ENCODE results near the gene ITCH.
"Not testable (repeated sequence)": the region's sequence is repeated elsewhere in the genome, so short reads cannot be mapped to it uniquely, and the experiment has no call there.

ITCH gene

DNA sequence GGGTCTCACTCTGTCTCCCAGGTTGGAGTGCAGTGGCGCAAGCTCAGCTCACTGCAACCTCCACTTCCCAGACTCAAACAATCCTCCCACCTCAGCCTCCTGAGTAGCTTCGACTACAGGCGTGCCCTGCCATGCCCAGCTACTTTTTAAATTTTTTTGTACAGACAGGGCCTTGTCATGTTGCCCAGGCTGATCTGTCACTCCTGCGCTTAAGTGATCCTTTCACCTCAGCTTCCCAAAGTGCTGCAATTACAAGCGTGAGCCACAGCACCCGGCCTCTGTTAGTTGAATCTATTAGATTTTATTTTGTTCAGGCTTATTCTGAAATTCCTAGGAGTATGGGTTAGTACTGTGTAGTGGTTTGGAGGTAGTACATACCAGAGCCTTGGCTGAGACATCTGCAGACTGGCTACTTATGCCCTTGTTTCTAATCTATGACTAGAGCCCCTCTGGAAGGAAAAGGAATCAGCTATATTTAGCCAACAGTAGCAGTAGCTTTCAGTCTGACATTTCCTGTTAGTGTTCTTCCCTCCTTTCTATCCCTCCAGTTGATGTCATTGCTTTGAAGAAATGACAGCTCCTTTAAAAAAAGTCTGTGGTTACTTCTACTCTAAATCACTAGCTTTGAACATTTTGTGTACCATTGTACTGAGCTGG lies 74.4 kb downstream of the ITCH start:
- no peak overlapping the region for H3K4me3 ChIP-seq (ENCODE audit: low read depth, low read length)
- no peaks in the 10 kb centered on the region for H3K4me1 ChIP-seq (ENCODE audit: control insufficient read depth, insufficient read depth, low read length, unreplicated experiment)
- no peak overlapping the region for H2AFZ ChIP-seq (ENCODE audit: low read length, unreplicated experiment)
- H3K36me3 ChIP-seq (ENCODE audit: insufficient read depth, low read length): peaks cover 19% of the 10 kb centered on the region
- H3K27ac ChIP-seq (ENCODE audit: low read depth, low read length): no peak overlapping the region
- H3K27me3 ChIP-seq (ENCODE audit: insufficient read depth, low read length): no peaks in the 10 kb centered on the region
- no peaks in the 10 kb centered on the region for H3K79me2 ChIP-seq (ENCODE audit: control insufficient read depth, insufficient read depth, low read length, unreplicated experiment)

DNA sequence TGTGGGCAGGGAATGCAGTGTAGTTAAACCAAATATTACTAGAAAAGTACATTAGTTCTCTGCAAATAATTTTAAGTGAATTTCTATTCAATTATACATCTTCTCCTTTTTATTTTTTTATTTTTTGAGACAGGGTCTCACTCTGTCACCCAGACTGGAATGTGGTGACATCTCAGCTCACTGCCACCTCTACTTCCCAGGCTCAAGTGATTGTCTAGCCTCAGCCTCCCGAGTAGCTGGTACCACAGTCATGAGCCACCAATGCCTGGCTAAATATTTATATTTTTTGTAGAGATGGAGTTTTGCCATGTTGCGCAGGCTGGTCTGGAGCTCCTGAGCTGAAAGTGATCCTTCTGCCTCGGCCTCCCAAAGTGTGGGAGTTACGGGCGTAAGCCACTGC lies 76.1 kb downstream of the ITCH start:
- no peak overlapping the region for H2AFZ ChIP-seq (ENCODE audit: low read length, unreplicated experiment)
- no peaks in the 10 kb centered on the region for H3K27me3 ChIP-seq (ENCODE audit: insufficient read depth, low read length)
- H3K4me1 ChIP-seq (ENCODE audit: control insufficient read depth, insufficient read depth, low read length, unreplicated experiment): no peaks in the 10 kb centered on the region
- H3K36me3 ChIP-seq (ENCODE audit: insufficient read depth, low read length): peaks cover 17% of the 10 kb centered on the region
- H3K27ac ChIP-seq (ENCODE audit: low read depth, low read length): no peak overlapping the region
- H3K4me3 ChIP-seq (ENCODE audit: low read depth, low read length): no peak overlapping the region
- no peaks in the 10 kb centered on the region for H3K79me2 ChIP-seq (ENCODE audit: control insufficient read depth, insufficient read depth, low read length, unreplicated experiment)

DNA sequence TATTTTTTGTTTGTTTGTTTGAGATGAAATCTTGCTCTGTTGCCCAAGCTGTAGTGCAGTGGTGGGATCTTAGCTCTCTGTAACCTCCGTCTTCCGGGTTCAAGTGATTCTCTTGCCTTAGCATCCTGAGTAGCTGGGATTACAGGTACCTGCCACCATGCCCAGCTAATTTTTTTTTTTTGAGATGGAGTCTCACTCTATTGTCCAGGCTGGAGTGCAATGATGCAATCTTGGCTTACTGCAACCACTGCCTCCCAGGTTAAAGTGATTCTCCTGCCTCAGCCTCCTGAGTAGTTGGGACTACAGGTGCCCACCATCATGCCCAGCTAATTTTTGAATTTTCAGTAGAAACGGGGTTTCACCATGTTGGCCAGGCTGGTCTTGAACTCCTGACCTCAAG lies 78.3 kb downstream of the ITCH start:
- H3K4me3 ChIP-seq (ENCODE audit: low read depth, low read length); H3K27me3 ChIP-seq (ENCODE audit: insufficient read depth, low read length); H3K79me2 ChIP-seq (ENCODE audit: control insufficient read depth, insufficient read depth, low read length, unreplicated experiment); H3K27ac ChIP-seq (ENCODE audit: low read depth, low read length); H2AFZ ChIP-seq (ENCODE audit: low read length, unreplicated experiment); H3K4me1 ChIP-seq (ENCODE audit: control insufficient read depth, insufficient read depth, low read length, unreplicated experiment): not testable (repeated sequence)
- H3K36me3 ChIP-seq (ENCODE audit: insufficient read depth, low read length): peaks cover 26% of the 10 kb centered on the region

DNA sequence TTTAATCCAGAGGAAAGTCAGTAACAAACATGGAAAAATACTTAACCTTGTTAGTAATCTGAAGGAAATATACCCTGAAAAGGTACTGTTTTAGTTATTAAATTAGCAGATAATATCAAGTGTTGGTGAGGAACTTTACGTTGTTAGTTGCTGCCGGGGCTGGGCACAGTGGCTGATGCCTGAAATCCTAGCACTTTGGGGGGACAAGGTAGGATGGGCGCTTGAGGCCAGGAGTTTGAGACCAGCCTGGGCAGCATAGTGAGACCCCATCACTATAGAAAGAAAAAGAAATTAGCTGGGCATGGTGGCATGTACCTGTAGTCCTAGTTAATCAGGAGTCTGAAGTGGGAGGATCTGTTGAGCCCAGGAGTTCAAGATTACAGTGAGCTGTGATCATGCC lies 80.5 kb downstream of the ITCH start:
- H3K79me2 ChIP-seq (ENCODE audit: control insufficient read depth, insufficient read depth, low read length, unreplicated experiment): no peaks in the 10 kb centered on the region
- H3K4me3 ChIP-seq (ENCODE audit: low read depth, low read length): no peak overlapping the region
- H3K27me3 ChIP-seq (ENCODE audit: insufficient read depth, low read length): no peaks in the 10 kb centered on the region
- H2AFZ ChIP-seq (ENCODE audit: low read length, unreplicated experiment): no peak overlapping the region
- H3K27ac ChIP-seq (ENCODE audit: low read depth, low read length): no peak overlapping the region
- H3K4me1 ChIP-seq (ENCODE audit: control insufficient read depth, insufficient read depth, low read length, unreplicated experiment): no peaks in the 10 kb centered on the region
- peaks cover 35% of the 10 kb centered on the region for H3K36me3 ChIP-seq (ENCODE audit: insufficient read depth, low read length)

DNA sequence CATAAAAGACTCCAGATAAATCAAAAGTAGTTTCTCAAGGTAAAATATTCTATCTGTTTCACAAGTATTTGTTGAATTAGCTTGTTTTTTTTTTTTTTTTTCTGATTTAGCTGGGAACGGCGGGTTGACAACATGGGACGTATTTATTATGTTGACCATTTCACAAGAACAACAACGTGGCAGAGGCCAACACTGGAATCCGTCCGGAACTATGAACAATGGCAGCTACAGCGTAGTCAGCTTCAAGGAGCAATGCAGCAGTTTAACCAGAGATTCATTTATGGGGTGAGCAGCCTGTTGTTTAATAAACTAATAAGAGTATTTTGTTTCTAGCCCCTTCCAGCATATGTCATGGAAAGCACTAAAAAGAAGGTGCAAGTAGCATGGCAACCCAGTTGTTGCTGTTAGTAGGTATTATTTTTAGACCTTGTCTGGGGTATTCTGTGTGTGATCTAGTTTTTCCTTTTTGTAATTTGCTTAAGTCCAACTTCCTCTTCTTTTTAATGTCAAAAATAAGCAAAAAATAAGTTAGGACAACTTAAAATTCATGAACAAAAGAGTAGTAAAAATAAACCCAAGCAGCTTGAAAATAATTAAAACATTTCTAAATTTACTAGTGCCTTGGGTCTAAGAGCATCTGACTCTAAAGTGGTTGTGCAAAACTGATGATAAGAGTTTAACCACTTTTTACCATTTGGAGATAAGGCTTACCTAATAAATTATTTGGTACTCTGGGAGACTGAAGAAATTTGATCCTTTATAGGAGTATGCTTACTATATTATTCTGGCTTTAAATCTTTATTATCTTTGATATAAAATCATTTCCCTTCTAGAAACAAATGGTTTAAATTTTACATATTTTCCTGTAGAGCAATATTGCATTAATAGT lies 82.3 kb downstream of the ITCH start:
- Histone ChIP-seq H3K27me3 (ENCODE audit: insufficient read depth, low read length) (no peaks in the 10 kb centered on the region), H2AFZ (ENCODE audit: low read length, unreplicated experiment) (no peak overlapping the region), H3K27ac (ENCODE audit: low read depth, low read length) (no peak overlapping the region), H3K4me1 (ENCODE audit: control insufficient read depth, insufficient read depth, low read length, unreplicated experiment) (no peaks in the 10 kb centered on the region), H3K36me3 (ENCODE audit: insufficient read depth, low read length) (peaks cover 40% of the 10 kb centered on the region), H3K4me3 (ENCODE audit: low read depth, low read length) (no peak overlapping the region), H3K79me2 (ENCODE audit: control insufficient read depth, insufficient read depth, low read length, unreplicated experiment) (no peaks in the 10 kb centered on the region)

DNA sequence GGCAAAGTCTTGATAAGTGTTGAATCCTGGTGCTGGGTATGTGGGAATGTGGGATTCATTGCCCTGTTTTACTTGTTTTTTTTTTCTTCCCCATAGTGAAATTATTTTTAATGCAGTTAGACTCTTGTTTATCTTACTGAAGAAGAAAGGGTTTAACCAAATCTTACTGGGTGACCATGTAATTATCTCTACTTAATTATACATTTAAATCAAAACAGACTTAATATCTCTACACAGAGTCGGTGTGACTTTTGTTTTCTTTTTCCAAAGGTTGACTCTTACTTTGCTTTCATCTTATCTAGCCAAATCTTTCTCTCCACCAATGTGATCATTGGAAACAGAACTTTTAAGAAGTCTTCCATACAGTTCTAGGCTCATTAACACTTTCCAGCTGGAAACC lies 85.4 kb downstream of the ITCH start:
- Histone ChIP-seq H3K27ac (ENCODE audit: low read depth, low read length) (no peak overlapping the region), H3K27me3 (ENCODE audit: insufficient read depth, low read length) (no peaks in the 10 kb centered on the region), H3K36me3 (ENCODE audit: insufficient read depth, low read length) (peaks cover 39% of the 10 kb centered on the region), H3K79me2 (ENCODE audit: control insufficient read depth, insufficient read depth, low read length, unreplicated experiment) (peaks cover 3% of the 10 kb centered on the region), H3K4me3 (ENCODE audit: low read depth, low read length) (no peak overlapping the region), H2AFZ (ENCODE audit: low read length, unreplicated experiment) (no peak overlapping the region), H3K4me1 (ENCODE audit: control insufficient read depth, insufficient read depth, low read length, unreplicated experiment) (no peaks in the 10 kb centered on the region)

DNA sequence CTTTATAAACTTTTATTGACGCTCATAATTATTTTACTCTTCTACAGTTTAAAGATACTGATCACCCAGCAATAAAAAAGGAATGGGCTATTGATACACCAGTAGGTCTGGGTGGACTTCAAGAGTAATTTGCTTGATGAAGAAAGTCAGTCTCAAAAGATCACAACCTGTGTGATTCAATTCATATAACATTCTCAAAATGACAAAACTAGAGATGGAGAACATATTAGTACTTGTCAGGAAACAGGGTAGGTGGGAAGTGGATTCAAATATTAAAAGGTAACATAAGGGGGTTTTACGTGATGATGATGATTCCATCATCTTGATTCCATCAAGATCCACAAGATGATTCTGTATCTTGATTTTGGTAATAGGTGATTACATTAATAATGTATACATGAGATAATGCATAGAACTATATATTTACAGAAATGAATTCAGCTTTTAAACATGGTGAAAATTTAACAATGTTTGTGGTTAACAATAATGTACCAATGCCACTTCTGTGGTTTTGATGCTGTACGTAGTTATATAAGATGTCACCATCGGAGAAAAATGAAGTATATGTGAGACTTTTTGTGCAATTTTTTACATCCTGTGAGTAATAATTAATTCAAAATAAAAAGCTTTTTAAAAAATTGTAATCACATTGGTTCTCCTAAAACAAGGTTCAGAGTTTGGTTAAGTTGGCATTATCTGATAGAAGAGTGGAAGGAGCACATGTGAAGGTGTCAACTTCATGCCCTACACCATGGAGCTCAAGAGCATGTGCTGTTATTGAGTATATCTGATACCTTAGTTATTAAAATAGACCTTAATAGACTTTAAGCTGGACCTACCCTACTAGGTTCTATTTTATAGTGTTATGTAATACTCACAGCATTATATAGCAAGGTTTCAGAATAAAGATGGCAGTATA lies 86.9 kb downstream of the ITCH start:
- H3K36me3 ChIP-seq (ENCODE audit: insufficient read depth, low read length): peaks cover 39% of the 10 kb centered on the region

DNA sequence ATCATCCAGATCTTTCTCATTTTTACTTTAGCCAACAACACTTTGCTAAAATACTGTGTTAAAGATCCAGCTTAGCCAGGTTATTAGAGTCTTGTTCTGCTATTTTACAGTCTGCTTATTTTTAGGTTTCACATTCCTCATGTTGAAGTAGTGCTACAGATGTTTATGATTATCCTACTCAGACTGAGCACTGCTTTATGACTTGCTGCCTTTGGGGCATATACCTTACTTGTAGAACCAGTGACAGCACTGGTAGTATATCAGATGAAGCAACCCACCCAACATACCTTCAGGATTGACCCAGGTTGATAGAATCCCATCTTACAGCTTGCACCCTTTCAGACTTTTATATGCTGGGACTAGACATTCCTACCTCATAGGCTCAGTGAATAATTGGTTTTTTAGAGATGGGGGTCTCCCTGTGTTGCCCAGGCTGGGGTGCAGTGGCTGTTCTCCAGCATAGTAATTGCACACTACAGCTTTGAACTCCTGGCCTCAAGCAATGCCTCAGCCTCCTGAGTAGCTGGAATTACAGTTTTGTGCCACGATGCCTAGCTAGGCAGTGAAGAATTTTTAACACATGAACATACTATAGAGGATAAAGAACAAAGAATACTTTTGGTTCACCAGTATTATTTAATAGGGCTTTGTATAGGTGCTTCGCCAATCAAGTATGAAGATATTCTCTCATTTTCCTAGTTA lies 89.4 kb downstream of the ITCH start:
- no peak overlapping the region for H2AFZ ChIP-seq (ENCODE audit: low read length, unreplicated experiment)
- no peaks in the 10 kb centered on the region for H3K4me1 ChIP-seq (ENCODE audit: control insufficient read depth, insufficient read depth, low read length, unreplicated experiment)
- no peaks in the 10 kb centered on the region for H3K27me3 ChIP-seq (ENCODE audit: insufficient read depth, low read length)
- H3K36me3 ChIP-seq (ENCODE audit: insufficient read depth, low read length): peaks cover 31% of the 10 kb centered on the region
- no peak overlapping the region for H3K4me3 ChIP-seq (ENCODE audit: low read depth, low read length)
- no peak overlapping the region for H3K27ac ChIP-seq (ENCODE audit: low read depth, low read length)
- peaks cover 3% of the 10 kb centered on the region for H3K79me2 ChIP-seq (ENCODE audit: control insufficient read depth, insufficient read depth, low read length, unreplicated experiment)

More for the DNA sequence above, 86.9 kb downstream of the ITCH start:
- no peaks in the 10 kb centered on the region for H3K27me3 ChIP-seq (ENCODE audit: insufficient read depth, low read length)
- no peak overlapping the region for H3K4me3 ChIP-seq (ENCODE audit: low read depth, low read length)
- no peak overlapping the region for H2AFZ ChIP-seq (ENCODE audit: low read length, unreplicated experiment)
- no peaks in the 10 kb centered on the region for H3K4me1 ChIP-seq (ENCODE audit: control insufficient read depth, insufficient read depth, low read length, unreplicated experiment)
- peaks cover 3% of the 10 kb centered on the region for H3K79me2 ChIP-seq (ENCODE audit: control insufficient read depth, insufficient read depth, low read length, unreplicated experiment)
- no peak overlapping the region for H3K27ac ChIP-seq (ENCODE audit: low read depth, low read length)

DNA sequence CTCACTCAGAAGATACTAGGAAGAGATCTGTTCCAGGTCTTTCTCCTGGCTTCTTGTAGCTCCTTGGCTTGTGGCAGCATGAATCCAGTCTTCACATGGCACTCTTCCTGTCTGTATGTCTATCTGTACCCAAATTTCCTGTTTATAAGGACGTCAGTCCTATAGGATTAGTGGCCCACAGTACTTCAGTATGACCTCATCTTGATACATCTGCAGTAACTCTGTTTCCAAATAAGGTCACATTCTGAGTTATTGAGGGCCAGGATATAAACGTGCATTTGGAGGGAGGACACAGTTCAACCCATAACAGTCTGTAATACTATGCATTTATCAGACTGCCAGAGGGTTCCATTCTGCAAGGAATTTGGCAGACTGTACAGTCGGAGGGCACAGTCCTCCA lies 95.6 kb downstream of the ITCH start:
- Histone ChIP-seq H3K36me3 (ENCODE audit: insufficient read depth, low read length) (peaks cover 36% of the 10 kb centered on the region), H2AFZ (ENCODE audit: low read length, unreplicated experiment) (no peak overlapping the region), H3K27me3 (ENCODE audit: insufficient read depth, low read length) (no peaks in the 10 kb centered on the region), H3K4me3 (ENCODE audit: low read depth, low read length) (no peak overlapping the region), H3K4me1 (ENCODE audit: control insufficient read depth, insufficient read depth, low read length, unreplicated experiment) (no peaks in the 10 kb centered on the region), H3K27ac (ENCODE audit: low read depth, low read length) (no peak overlapping the region), H3K79me2 (ENCODE audit: control insufficient read depth, insufficient read depth, low read length, unreplicated experiment) (no peaks in the 10 kb centered on the region)
